ENCODE data around the gene CTNND2. TPM values are rescaled to one million over a fixed set of nuclear protein-coding genes. Genes with fewer than 3 reads are reported as not detected.
A peak's percentile ranks its signal among the peaks of the same experiment; 100 is the strongest.

Gene CTNND2
- total RNA-seq, 1 donor from 2014 or later, result 13.9 TPM

DNA sequence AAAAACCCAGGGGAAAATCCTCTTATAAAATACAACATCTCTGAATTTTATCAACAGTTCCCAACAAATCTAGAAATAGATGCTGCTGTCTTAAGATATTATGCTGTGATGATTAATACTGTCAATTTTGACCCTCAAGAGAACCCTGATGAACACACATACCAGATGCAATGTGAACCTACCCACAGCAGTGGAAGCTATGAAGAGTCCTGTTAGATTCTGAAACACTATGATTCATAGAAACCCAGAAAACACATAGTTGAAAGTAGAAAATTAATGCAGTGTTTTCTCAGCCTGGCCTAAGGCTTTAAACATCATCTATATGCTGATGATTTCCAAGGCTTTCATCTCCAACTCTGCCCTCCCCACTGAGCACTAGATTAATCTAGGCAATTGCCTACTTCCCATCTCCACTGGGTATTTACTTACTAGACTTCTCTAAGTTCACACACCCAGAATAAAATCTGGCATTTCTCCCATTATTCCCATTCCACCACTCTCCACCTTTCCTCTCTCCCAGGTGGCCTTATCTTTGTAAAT is 296.2 kb downstream of the CTNND2 start:
- Histone ChIP-seq H3F3A (ENCODE audit: low read depth) (no peaks in the 10 kb centered on the region), H3K4me1 (no peaks in the 10 kb centered on the region), H3K27me3 (no peaks in the 10 kb centered on the region), H3K9ac (no peak overlapping the region), H3K27ac (no peak overlapping the region), H3K4me3 (no peak overlapping the region), H3K4me2 (no peak overlapping the region), H3K9me3 (ENCODE audit: low read depth) (no peaks in the 10 kb centered on the region), H2AFZ (replicated peaks) (no peak overlapping the region), H3K36me3 (no peaks in the 10 kb centered on the region), H4K20me1 (ENCODE audit: low read depth) (no peaks in the 10 kb centered on the region), H3K79me2 (ENCODE audit: low read depth) (no peaks in the 10 kb centered on the region)
- Mint-ChIP-seq H3K4me1 (peaks cover 5% of the 10 kb centered on the region), H3K4me3 (no peak overlapping the region), H3K9me3 (no peaks in the 10 kb centered on the region), H3K27ac (no peak overlapping the region), H3K27me3 (ENCODE audit: insufficient read depth, low read depth) (no peaks in the 10 kb centered on the region), H3K36me3 (no peaks in the 10 kb centered on the region)
- DNase-seq (ENCODE audit: low spot score), result no peak
- TF ChIP-seq EZH2 (IDR thresholded peaks at IDR 0.05), result no peak
- no peak for TF ChIP-seq CTCF (IDR thresholded peaks at IDR 0.05)
- TF ChIP-seq EZH2phosphoT487 (IDR thresholded peaks at IDR 0.05), result no peak

DNA sequence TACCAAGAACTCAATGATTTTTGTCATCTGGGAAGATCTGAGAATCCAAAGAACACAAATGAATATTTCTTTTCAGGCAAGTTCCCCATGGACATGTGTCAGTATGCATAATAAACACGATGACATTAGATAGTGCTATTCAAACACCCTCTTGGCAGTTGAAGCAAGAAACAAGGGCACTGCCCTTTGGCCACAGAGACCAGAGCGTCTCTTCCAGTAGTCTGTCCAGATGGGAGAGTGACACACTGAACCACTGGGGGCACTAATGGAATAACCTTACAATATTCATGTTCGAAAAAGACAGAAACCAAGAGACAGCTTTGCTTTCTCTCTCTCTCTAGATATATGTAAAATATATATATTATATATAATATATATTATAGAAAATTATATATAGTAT is 301.9 kb downstream of the CTNND2 start:
- Mint-ChIP-seq H3K9me3 (no peaks in the 10 kb centered on the region), H3K4me1 (no peaks in the 10 kb centered on the region), H3K27ac (no peak overlapping the region), H3K4me3 (no peak overlapping the region), H3K36me3 (no peaks in the 10 kb centered on the region), H3K27me3 (ENCODE audit: insufficient read depth, low read depth) (no peaks in the 10 kb centered on the region)
- Histone ChIP-seq H3K9me3 (ENCODE audit: low read depth) (no peaks in the 10 kb centered on the region), H3K27ac (no peak overlapping the region), H3K4me2 (no peak overlapping the region), H3K9ac (no peak overlapping the region), H3K36me3 (no peaks in the 10 kb centered on the region), H3K4me3 (no peak overlapping the region), H3K4me1 (no peaks in the 10 kb centered on the region), H4K20me1 (ENCODE audit: low read depth) (no peaks in the 10 kb centered on the region), H3K79me2 (ENCODE audit: low read depth) (no peaks in the 10 kb centered on the region), H3F3A (ENCODE audit: low read depth) (no peaks in the 10 kb centered on the region), H2AFZ (replicated peaks) (no peak overlapping the region), H3K27me3 (no peaks in the 10 kb centered on the region)
- TF ChIP-seq CTCF (IDR thresholded peaks at IDR 0.05) (peak; percentile 36), EZH2 (IDR thresholded peaks at IDR 0.05) (no peak)
- DNase-seq (ENCODE audit: low spot score), result no peak

GRCh38 chr5:11599499-11599898 is 304.7 kb downstream of the CTNND2 start:
- no peaks in the 10 kb centered on the region for H3K9me3 ChIP-seq (ENCODE audit: low read depth)
- no peak for DNase-seq (ENCODE audit: low spot score)
- Mint-ChIP-seq H3K4me3 (no peak overlapping the region), H3K4me1 (peaks cover 16% of the 10 kb centered on the region), H3K36me3 (no peaks in the 10 kb centered on the region), H3K27me3 (ENCODE audit: insufficient read depth, low read depth) (no peaks in the 10 kb centered on the region), H3K9me3 (no peaks in the 10 kb centered on the region), H3K27ac (no peak overlapping the region)
- no peak overlapping the region for H3K4me2 ChIP-seq
- no peaks in the 10 kb centered on the region for H3F3A ChIP-seq (ENCODE audit: low read depth)
- no peak overlapping the region for H3K27ac ChIP-seq
- H4K20me1 ChIP-seq (ENCODE audit: low read depth), result no peaks in the 10 kb centered on the region
- H3K79me2 ChIP-seq (ENCODE audit: low read depth), result no peaks in the 10 kb centered on the region
- H3K27me3 ChIP-seq, result no peaks in the 10 kb centered on the region
- no peak for TF ChIP-seq EZH2 (IDR thresholded peaks at IDR 0.05)
- no peak for TF ChIP-seq CTCF (IDR thresholded peaks at IDR 0.05)
- TF ChIP-seq EZH2phosphoT487 (IDR thresholded peaks at IDR 0.05), result no peak
- peaks cover 7% of the 10 kb centered on the region for H3K4me1 ChIP-seq
- no peak overlapping the region for H3K9ac ChIP-seq
- H2AFZ ChIP-seq (replicated peaks), result no peak overlapping the region
- no peak overlapping the region for H3K4me3 ChIP-seq
- H3K36me3 ChIP-seq, result no peaks in the 10 kb centered on the region
